Cardiac fibroblast (primary cell): ENCODE data around the gene SLC39A1.
"Not testable (repeated sequence)": the region's sequence is repeated elsewhere in the genome, so short reads cannot be mapped to it uniquely, and the experiment has no call there.

Source experiments
- DNase-seq, 2 donors: peaks; one replicate each; pipeline versions ENCODE4 v3.0.0 to v3.0.0-alpha.2; 2010; ENCODE audit warnings: low read depth in 2 of 2
- H3K4me3 ChIP-seq, 2 donors: replicated peaks in 1 of 2; 1 replicate in 1 of 2; 2 replicates in 1 of 2; pipeline ENCODE4 v1.5.1; 2011; ENCODE audit warnings: low read depth in 2 of 2, low read length in 2 of 2, mild to moderate bottlenecking in 2 of 2, moderate library complexity in 1 of 2
- CTCF ChIP-seq: IDR thresholded peaks from one replicate; pipeline ENCODE4 v1.5.1; 2011; ENCODE audit warnings: low read depth, mild to moderate bottlenecking, low read length, inconsistent platforms

SLC39A1 gene

GRCh38 chr1:153985341-153985912 is 22.1 kb upstream of the SLC39A1 start:
- H3K4me3 ChIP-seq = peak overlapping the region; percentile 72 to 89
- DNase-seq = peak; percentile 80 to 93
- no peak for TF ChIP-seq CTCF

- H3K4me3 ChIP-seq = peak overlapping the region; percentile 72 to 89
- DNase-seq = peak in 1 of 2 donors; percentile 34
- no peak for TF ChIP-seq CTCF
Measured at GRCh38 chr1:153984123-153984894, 21.0 kb upstream of the SLC39A1 start.

GRCh38 chr1:153981735-153982134 is 18.4 kb upstream of the SLC39A1 start:
- not testable (repeated sequence) for DNase-seq

GRCh38 chr1:153979091-153979490 is 15.8 kb upstream of the SLC39A1 start:
- DNase-seq, H3K4me3 ChIP-seq: not testable (repeated sequence)

More at GRCh38 chr1:153981735-153982134, 18.4 kb upstream of the SLC39A1 start:
- H3K4me3 ChIP-seq = not testable (repeated sequence)

- peak overlapping the region; percentile 74 to 97 for H3K4me3 ChIP-seq
- TF ChIP-seq CTCF = no peak
- no peak for DNase-seq
Measured at GRCh38 chr1:153978274-153978909, 15.1 kb upstream of the SLC39A1 start.

GRCh38 chr1:153977250-153978240 is 14.2 kb upstream of the SLC39A1 start, which contains the start of gene JTB:
TSS of gene JTB (minus strand) at chr1:153977674. CDS start at chr1:153977252, 422 bp downstream.
- TF ChIP-seq CTCF = no peak
- H3K4me3 ChIP-seq = peak within 1 kb of the TSS; percentile 74 to 97
- DNase-seq = peak; percentile 82

- H3K4me3 ChIP-seq = peak overlapping the region; percentile 74 to 97
- no peak for TF ChIP-seq CTCF
- DNase-seq = no peak
Measured at GRCh38 chr1:153976819-153977249, 13.5 kb upstream of the SLC39A1 start.
